GM20431 (cell line): ENCODE measurements around the gene ATF6B.
"Not testable (repeated sequence)": the region's sequence is repeated elsewhere in the genome, so short reads cannot be mapped to it uniquely, and the experiment has no call there.

Source experiments
- in situ Hi-C: fragments of 300-500 bp; cut with MseI, MboI; formaldehyde crosslinking; loops from one replicate; pipeline ENCODE4 v1.15.0; 2020; ENCODE audit warnings: low sequenced_read_pairs; ENCODE audit not compliant: unreplicated experiment

ATF6B gene

DNA sequence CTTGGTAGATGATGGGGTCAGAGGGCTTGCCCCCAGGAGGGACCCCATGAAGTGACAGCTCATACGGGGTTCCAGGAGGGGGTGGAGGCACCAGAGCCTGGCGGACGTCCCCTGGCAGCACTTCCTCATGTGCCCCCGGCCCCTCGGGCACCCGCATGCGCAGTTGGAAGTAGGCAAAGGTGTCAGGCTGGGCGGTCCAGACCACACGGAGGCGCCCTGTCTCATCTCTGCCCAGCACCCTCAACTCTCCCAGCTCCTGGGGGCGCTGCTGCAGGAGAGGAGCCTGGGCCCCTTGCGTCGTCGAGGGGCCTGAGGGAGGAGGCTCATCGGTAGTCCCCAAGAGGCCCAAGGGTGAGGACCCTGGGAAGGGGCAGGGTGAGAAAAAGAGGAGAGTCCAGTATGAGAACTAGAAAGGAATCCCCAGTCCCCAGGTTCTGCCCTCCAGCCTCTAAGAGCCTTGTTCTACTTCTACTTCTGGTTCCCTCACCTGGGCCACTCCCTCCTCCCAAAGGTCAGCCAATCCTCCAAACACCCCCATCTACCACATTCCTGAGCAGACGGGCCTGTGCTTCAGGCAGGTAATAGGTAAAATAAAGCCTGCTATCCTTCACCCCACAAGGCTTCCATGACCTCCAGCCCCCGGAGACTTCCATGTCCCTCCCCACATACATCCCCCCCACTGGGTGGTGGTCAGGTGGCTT, 42.1 kb downstream of the ATF6B start:
- in situ Hi-C loops: no loop called here

DNA sequence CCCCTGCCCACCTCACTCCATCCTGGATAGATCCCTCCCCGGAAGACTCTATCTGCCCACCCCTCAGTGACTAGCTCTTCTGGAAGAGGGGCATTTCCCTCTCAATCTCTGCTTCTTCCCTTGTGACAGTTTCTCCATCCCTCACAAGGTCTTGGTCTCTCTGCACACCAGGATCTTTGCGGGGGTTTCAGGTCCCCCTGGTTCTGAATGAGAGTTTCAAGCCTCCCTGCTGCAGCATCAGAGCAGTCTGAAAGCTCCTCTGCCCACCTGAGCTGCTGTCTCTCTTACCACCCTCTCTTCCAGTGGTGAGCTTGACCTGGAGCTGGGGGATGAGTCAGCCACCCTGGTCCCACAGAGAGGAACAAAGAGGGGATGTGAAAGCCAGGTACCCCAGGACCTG, 43.3 kb downstream of the ATF6B start:
- in situ Hi-C loops: no loop called here

DNA sequence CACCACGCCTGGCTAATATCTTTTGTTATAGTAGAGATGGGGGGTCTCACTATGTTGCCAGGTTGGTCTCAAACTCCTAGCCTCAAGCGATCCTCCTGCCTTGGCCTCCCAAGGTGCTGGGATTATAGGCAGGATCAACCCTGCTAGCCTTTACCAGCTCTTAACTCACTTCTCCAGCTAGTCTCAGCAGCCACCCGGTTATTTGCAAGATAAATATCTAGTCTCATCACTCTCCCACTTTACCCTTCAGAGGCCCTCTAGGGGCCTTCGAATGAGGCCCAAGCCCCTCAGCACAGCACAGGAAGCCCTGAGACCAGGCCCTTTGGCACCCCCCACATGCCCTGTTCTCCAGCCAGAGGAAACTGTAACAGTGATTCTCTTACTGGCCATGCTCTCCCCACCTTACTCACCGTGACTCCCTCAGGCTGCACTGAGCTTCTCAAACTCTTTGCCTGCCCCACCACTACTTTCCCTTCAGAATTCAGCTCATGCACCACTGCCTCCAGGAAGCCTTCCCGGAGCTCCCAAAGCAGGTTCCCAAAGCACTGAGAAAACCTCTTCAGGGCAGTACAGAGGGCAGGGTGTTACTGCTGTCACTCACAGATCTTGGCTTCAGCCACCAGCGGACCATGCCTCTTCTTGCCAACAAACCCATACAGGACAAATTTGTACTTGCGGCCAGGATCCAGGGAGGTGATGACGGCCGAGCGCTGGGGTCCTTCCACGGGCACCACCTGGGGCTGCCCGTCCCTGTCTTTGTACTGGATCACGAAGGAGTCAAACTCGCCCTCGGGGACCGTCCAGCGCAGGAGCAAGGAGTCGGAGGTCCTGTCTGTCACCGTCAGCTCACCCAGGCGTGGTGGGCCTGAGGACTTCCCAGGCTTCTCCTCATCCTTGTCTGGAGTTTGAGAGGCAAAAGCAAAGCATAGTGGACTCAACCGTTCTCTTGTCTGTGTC, 44.0 kb downstream of the ATF6B start:
- in situ Hi-C loops: no loop called here

DNA sequence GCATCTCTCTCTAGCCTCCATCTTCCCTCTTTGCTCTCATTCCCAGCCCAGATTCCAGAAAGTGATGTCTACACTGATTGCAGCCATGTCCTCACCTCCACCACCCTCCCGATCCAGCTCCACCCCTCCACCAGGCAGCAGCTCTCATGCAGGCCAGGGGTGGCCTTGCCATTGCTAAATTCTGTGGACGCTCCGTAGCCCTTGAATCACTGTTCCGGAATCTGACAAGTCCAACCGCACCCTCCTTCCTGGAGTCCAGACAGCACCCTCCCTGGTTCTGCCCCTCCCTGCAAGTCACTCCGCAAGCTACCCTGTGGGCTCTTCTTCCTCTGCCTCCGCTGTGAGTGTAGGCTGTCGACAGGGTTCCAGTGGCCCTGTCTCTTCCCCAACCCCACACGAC, 45.1 kb downstream of the ATF6B start:
- in situ Hi-C loops: no loop called here

DNA sequence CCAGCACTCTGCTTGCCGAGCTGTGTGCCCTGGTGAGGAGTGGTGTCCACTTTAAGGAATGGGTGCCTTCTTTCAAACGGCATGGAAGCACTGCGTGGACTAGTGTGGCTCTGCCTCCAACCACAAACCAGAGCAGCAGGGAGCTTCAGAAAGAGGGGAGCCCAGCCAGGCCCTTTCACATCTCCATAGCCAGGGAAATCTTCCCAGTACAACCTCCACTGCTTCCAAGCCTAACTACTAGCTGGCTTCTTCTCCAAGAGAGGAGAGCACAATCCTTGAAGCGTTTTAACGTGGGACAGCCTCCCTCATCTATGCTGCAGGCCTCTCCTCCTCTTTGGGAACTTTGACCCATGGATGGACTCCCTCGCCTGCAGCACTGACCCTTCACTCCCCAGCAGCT, 45.6 kb downstream of the ATF6B start:
- in situ Hi-C loops: no loop called here

DNA sequence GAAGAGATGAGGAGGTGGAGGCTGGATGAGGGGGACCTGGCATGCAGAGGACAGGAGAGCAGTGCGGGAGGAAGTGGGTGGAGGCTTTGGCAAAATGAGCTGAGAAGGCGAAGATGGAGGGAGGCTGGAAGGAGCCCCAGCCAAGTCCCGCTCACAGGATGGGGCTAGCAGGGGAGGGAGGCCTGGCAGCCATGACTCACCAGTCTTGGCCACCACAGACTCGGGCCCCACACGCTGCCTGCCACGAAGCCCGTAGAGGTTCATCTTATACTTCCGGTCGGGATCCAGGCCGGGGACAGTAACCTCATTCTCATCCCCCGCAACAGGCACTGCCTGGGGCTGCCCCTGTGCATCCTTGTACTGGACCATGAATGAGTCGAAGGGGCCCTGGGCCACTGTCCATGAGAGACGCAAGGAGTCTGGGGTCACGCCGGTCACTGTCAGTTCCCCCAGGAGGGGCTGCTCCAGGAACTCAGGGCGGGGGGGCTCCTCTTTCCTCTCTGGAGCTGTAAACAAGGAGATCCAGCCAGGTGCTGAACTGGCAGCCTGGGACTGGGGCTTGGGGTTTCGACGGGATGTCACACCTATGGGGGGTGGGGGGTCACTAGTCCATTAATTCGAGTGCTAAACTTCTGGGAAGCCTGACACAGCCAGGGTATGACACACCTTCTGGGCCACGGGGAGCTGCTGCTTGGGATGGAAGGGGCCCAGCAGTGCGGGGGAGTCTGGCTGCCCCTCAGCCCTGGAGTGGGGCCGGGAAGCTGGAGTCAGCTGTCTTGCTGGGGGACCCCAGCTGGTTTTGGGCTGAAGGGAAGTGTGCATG, 46.7 kb downstream of the ATF6B start:
- in situ Hi-C loops: no loop called here

DNA sequence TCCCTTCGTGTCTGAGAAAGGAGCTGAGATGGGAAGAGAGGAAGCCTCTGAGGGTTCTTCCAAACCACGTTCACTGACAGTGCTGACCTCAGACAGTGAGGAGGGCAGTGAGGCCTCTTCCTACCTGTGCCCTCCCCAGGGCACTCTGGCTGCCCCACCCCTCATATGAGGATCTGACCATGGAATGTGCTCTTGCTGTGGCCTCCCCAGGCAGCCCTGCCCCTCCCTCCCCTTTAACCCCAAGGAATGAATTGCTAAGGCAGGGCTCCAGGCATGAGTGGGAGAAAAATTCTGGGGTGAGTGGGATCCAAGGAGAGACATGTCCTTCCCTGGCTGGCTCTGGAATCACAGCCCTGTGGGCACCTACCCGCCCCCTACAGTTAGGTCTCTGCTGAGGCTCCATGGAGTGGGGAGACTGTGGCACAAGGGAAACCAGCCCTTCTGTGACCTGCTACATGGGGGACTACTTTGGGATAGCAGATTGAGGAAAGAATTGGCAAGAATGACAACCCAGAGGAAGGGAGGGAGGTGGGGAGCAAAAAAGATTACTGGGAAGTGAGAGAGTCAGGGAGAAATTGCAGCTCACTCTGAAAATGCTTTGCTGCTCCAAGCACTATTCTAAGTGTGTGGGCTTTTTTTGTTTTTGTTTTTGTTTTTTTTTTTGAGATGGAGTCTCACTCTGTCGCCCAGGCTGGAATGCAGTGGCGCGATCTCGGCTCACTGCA, 48.3 kb downstream of the ATF6B start:
- in situ Hi-C loops: no loop called here

DNA sequence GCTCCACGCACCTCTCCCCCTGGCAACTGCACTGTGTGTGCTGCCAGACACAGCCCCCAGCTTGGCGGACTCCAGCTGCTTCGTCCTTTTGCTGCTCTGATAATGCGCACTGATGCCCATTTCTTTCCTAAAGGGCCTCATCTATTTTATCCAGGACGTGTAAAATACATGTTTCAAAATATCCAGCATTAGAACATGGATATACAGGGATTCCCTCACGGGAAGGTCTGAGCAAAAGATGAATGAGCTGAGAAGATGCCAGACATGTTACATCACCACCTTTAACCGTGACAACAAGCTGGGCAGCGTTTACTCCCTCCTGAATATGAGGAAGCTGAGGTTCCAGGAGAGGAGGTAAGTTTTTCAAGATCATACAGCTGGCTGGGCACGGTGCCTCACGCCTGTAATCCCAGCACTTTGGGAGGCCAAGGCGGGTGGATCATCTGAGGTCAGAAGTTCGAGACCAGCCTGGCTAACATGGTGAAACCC, 51.7 kb downstream of the ATF6B start:
- in situ Hi-C loops: no loop called here

DNA sequence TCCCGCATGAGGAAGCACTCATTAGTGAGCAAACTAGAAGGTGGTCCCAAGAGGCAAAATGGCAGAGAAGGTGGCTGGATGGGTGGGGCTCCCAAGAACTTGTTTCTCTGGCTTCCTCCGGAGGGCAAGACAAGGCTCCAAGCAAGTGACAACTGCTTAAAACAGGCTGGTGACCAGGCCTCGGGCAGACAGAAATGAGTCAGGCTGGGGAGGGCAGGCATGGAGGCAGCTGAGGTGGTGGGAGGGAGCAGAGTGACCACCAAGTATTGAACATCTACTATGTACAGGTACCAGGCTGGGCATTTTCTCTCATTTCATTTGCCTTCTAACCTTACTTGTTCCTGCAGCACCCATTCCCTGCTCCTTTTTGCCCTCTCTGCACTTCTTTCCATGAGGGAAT, 52.3 kb downstream of the ATF6B start:
- in situ Hi-C loops: no loop called here

DNA sequence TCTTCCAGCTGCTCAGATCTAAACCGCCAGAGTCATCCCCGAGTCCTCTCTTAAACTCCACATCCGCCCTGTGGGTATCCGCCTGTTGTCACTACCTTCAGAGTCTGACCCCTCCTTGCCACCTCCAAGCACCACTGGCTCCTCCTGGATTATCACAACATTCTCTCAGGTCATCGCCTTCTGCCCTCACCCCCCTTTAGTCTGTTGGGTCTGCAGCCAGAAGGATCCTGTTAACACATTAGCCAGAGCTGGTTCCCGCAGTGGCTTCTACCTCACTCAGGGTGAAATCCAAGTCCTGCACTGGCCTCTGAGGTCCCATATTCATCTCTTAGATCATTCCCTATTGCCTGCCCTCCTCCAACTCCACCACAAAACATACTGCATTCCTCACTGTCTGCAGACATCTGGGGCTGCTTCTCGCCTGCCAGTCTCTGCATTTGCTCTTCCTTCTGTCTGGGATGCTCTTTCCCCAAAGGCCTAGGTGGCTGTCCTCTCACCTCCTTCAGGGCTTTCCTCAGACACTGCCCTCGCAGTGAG, 53.0 kb downstream of the ATF6B start:
- in situ Hi-C loops: no loop called here

DNA sequence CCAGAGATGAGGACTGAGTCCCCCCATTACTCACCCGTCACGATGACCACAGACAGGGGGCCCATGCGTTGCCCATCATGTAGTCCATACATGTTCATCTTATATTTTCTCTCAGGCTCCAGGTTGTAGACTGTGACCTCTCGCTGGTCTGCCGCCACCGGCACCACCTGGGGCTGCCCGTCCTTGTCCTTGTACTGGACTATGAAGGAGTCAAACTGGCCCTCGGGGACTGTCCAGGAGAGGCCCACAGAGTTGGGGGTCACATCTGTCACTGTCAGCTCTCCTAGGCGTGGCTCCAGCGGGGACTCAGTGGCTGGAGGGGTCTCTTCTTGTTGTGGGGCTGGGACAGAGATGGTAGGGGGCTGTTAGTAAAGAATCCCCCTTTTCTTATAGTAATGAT, 54.4 kb downstream of the ATF6B start:
- in situ Hi-C loops: no loop called here

DNA sequence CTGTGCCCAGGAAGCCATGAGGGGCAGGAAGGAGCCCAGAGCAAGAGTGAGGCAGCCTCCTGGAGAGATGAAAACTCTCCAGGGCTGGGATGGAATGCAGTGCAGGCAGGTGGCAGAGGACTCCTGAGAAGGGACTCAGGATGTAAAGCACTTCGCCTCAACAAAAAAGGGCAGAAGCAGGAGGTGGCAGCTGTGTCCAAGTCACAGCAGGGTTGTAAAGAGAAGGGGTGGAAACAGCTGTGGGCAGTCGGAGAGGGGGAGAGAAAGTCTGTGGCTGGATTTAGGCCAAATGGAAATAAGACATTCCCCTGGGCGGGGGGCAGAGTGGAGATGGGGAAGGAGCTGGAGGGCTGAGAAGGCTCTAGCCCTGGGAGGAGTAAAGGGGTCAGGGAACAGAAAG, 54.9 kb downstream of the ATF6B start:
- in situ Hi-C loops: no loop called here

DNA sequence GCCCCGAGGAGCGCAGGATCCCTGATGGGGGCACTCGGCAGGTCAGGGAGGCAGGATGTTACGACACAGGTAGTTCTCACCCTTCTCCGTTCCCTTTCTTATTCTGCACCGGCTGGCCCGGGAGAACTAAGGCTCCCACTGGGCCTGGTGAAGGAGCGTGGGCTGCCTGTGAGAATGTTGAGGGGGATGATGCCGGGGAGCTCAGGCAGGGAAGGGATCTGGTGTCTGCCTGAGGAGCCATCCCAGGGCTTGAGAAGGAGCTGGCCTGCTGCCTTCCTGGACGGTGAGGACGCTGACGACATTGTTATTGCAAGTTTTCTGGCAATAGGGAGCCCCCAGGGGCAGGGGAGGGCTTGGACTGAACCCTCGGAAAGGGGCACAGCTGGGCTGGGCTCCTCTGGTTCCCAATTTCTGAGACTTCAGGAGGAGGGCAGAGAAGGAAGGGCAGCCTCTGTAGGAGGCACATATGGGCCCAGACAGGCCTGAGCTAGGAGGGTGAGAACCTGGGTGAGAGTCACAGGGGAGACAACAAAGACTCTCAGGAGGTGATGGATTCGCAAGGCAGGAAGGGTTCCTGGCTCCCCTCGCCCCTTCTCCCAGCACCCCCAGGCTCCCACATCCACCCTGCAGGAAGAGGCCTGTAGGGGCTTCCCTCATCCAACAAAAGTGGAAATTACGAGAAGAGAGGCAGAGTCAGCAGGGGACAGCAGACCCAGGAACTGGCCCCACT, 57.1 kb downstream of the ATF6B start:
- in situ Hi-C loops: no loop called here

DNA sequence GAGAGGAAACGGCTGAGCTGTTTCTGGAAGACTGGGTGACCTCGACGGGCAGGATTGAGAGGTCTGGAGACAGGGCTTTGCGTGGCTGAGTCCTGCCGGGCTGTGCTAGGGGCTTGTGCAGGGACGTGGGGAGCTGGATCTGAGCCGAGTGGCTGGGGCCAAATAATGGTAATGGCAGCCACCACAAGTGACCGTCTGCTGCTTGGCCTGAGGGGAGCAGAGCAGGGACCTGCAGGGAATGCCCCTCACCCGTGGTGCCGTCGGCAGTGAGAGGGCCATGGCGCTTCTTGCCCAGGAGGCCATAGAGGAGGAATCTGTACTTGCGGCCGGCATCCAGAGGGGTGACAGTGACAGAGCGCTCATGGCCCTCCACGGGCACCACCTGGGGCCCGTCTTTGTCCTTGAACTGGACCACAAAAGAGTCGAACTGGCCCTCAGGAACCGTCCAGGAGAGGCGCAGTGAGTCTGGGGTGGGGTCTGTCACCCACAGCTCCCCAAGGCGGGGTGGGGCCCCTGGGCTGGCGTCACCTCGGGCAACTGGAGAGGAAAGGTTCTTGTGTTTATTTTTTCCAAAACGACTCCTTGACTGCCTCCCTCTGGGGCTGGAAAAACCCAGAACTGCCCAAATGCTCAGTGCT, 58.0 kb downstream of the ATF6B start:
- in situ Hi-C loops: no loop called here

DNA sequence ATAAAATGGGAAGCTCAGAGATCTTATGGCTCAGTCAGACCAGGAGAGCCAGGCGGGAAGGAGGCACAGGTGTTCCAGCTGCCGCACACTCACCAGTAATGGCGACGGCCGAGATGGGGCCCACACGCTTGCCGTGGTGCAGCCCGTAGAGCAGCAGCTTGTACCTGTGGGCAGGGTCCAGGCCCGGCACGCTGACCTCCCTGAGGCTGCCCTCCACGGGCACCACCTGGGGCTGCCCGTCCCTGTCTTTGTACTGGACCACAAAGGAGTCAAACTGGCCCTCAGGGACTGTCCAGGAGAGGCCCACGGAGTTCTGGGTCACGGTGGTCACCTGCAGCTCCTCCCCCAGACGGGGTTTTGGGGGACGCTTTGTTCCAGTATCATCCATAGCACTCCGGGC, 58.6 kb downstream of the ATF6B start:
- in situ Hi-C loops: no loop called here

DNA sequence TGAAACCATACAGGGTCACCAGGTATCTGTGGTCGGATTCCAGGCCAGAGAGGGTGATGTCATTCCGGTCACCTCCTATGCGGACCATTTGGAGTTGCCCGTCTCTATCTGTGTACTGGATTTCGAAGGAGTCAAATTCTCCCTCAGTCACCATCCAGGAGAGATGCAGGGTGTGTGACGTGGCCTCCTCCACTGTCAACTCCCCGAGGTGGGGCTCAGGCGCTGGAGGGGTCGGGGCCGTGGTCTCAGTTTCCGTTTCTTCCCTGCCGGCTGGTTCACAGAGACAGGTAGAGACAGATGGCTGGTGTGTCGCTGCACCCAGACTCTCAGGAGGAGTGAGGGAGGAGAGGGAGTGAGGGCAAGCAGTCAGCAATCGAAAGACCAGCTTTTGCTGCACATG, 59.2 kb downstream of the ATF6B start:
- in situ Hi-C loops: no loop called here

DNA sequence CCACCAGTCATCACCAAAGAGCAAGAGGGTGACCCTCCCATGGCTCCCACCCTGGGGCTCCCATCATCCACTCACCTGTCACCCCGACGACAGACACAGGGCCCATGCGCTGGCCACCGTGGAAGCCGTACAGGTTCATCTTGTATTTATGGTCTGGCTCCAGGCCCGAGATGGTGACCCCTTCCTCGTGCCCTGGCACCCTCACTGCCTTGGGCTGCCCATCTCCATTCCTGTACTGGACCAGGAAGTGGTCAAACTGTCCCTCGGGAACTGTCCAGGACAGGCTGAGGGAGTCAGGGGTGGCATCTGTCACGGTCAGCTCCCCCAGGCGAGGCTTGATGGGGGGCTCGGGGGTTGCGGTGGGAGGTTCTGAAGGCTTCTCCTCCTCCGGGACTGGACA, 59.7 kb downstream of the ATF6B start:
- in situ Hi-C loops: not testable (repeated sequence)

DNA sequence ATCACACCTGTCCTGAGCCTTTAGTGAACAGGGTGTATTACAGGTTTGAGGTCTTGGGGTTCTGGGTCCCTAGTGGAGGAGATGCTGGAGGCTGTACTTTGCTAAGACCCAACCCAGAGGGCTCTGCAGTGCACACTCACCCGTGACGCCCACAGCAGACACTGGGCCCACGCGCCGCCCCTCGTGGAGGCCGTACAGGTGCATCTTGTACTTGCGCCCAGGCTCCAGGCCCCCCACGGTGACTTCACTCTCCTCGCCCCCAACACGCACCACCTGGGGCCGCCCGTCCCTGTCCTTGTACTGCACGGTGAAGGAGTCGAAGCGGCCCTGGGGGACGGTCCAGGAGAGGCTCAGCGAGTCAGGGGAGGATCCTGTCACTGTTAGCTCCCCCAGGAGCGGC, 60.5 kb downstream of the ATF6B start:
- in situ Hi-C loops: not testable (repeated sequence)
